MM.1S (cell line): Measurements from ENCODE around the gene PLS1.

Experiments used
- CTCF ChIP-seq: fragments of 300-600 bp; sonication (generic); IDR thresholded peaks from 2 replicates; pipeline ENCODE4 v1.5.1; 2016; ENCODE audit warnings: antibody characterized with exemption, low read length, mixed read lengths
- EZH2 ChIP-seq: fragments of 300-600 bp; sonication (generic); optimal IDR thresholded peaks from 2 replicates; pipeline ENCODE3; 2017; ENCODE audit warnings: low read depth, mild to moderate bottlenecking, antibody characterized with exemption, low read length, mixed read lengths
- EZH2phosphoT487 ChIP-seq: fragments of 300-600 bp; sonication (generic); IDR thresholded peaks from 2 replicates; pipeline ENCODE4 v1.6.1; 2018; ENCODE audit warnings: antibody characterized with exemption, low read length

- no peak for TF ChIP-seq CTCF
- TF ChIP-seq EZH2phosphoT487, result no peak
- TF ChIP-seq EZH2, result no peak
Observed at GRCh38 chr3:142636050-142636449, 39.9 kb downstream of the PLS1 start.
